ENCODE data around the gene UNC13A. TPM values are rescaled to one million over a fixed set of nuclear protein-coding genes. Genes with fewer than 3 reads are reported as not detected.

UNC13A gene
- total and polyA plus RNA-seq, 2 of the 13 experiments (the other 11 are each of a cell fraction or from before 2014, with no cell fraction given), result 0.11 to 0.45 TPM

DNA sequence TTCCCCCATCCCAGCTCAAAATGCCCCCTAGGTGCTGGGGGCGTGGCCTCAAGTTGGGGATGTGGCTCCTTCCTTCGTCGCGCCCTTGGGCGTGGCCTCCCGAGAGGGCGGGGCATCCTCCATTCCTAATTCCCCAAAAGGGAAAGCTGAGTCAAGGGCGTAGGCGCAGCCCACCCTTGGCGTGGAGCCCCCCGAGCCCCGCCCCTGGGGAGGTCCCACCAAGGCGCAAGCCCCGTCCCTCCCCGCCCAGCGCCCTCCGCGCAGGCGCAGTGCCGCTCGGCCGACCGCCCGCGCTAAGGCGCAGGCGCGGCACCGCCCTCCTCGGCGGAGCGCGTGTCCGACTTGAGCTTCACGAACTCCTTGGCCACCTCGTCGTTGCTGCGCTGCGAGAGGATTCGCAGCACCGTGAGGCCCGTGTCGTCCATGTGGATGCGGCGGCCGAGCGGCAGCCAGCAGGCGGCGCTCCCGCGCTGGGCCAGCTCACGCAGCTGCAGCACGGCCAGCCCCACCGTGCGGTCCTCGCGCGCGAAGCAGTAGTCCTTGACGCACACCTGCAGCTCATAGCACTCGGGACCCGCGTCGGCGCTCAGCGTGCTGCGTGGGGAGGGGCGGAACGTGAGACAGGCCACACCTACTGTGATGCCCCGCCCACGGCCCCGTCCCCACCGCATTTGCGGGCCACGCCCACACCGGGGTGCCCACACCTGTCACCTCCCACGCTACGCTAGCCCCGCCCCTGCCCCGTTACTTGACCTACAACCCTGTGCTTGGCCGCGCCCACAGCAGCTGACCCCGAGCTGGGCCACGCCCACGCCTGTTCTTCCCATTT is 82.2 kb downstream of the UNC13A start (continued):
- TF ChIP-seq, protein P1, sequence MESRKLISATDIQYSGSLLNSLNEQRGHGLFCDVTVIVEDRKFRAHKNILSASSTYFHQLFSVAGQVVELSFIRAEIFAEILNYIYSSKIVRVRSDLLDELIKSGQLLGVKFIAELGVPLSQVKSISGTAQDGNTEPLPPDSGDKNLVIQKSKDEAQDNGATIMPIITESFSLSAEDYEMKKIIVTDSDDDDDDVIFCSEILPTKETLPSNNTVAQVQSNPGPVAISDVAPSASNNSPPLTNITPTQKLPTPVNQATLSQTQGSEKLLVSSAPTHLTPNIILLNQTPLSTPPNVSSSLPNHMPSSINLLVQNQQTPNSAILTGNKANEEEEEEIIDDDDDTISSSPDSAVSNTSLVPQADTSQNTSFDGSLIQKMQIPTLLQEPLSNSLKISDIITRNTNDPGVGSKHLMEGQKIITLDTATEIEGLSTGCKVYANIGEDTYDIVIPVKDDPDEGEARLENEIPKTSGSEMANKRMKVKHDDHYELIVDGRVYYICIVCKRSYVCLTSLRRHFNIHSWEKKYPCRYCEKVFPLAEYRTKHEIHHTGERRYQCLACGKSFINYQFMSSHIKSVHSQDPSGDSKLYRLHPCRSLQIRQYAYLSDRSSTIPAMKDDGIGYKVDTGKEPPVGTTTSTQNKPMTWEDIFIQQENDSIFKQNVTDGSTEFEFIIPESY (CRISPR knock-in tag; IDR thresholded peaks at IDR 0.05), result peak; percentile 56; the same call in 1 of the 2 replicates
- TF ChIP-seq ZNF124 (CRISPR knock-in tag; IDR thresholded peaks at IDR 0.05) (peak; percentile 62; the same call in 1 of the 2 replicates), ZNF432 (CRISPR knock-in tag; IDR thresholded peaks at IDR 0.05; ENCODE audit: borderline replicate concordance) (peak; percentile 76; the same call in 1 of the 2 replicates), CHD4 (IDR thresholded peaks at IDR 0.05; ENCODE audit: borderline replicate concordance, low read length) (no peak), ZNF768 (CRISPR knock-in tag; IDR thresholded peaks at IDR 0.05) (peak; percentile 85), ZNF572 (CRISPR knock-in tag; IDR thresholded peaks at IDR 0.05) (no peak), ZNF878 (CRISPR knock-in tag; IDR thresholded peaks at IDR 0.05) (peak; percentile 90; the same call in 1 of the 2 replicates), KAT2B (IDR thresholded peaks at IDR 0.05; ENCODE audit: borderline replicate concordance, low read depth, low read length) (no peak), ZNF510 (CRISPR knock-in tag; IDR thresholded peaks at IDR 0.05; ENCODE audit: low read depth) (peak; percentile 99), ZNF160 (CRISPR knock-in tag; IDR thresholded peaks at IDR 0.05) (peak; percentile 97), THAP11 (CRISPR knock-in tag; IDR thresholded peaks at IDR 0.05) (peak; percentile 84), ZFYVE20 (CRISPR knock-in tag; IDR thresholded peaks at IDR 0.05; ENCODE audit: borderline replicate concordance, low read depth) (peak; percentile 96; the same call in 1 of the 2 replicates), ZSCAN12 (CRISPR knock-in tag; IDR thresholded peaks at IDR 0.05) (peak; percentile 97), NFE2L2 (IDR thresholded peaks at IDR 0.05; ENCODE audit: low read length) (no peak), POLR2A (IDR thresholded peaks at IDR 0.05; ENCODE audit: insufficient read depth in 1 of 2, low read depth in 2 of 2, low read length in 2 of 2) (peak; percentile 61 to 84)
- TF ChIP-seq, protein P2, sequence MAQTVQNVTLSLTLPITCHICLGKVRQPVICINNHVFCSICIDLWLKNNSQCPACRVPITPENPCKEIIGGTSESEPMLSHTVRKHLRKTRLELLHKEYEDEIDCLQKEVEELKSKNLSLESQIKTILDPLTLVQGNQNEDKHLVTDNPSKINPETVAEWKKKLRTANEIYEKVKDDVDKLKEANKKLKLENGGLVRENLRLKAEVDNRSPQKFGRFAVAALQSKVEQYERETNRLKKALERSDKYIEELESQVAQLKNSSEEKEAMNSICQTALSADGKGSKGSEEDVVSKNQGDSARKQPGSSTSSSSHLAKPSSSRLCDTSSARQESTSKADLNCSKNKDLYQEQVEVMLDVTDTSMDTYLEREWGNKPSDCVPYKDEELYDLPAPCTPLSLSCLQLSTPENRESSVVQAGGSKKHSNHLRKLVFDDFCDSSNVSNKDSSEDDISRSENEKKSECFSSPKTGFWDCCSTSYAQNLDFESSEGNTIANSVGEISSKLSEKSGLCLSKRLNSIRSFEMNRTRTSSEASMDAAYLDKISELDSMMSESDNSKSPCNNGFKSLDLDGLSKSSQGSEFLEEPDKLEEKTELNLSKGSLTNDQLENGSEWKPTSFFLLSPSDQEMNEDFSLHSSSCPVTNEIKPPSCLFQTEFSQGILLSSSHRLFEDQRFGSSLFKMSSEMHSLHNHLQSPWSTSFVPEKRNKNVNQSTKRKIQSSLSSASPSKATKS (CRISPR knock-in tag; IDR thresholded peaks at IDR 0.05), result no peak; the same call in 1 of the 2 replicates
- TF ChIP-seq, protein P3, sequence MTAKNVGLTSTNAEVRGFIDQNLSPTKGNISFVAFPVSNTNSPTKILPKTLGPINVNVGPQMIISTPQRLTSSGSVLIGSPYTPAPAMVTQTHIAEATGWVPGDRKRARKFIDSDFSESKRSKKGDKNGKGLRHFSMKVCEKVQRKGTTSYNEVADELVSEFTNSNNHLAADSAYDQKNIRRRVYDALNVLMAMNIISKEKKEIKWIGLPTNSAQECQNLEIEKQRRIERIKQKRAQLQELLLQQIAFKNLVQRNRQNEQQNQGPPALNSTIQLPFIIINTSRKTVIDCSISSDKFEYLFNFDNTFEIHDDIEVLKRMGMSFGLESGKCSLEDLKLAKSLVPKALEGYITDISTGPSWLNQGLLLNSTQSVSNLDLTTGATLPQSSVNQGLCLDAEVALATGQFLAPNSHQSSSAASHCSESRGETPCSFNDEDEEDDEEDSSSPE (CRISPR knock-in tag; IDR thresholded peaks at IDR 0.05), result peak; percentile 96
- TF ChIP-seq, protein P4, sequence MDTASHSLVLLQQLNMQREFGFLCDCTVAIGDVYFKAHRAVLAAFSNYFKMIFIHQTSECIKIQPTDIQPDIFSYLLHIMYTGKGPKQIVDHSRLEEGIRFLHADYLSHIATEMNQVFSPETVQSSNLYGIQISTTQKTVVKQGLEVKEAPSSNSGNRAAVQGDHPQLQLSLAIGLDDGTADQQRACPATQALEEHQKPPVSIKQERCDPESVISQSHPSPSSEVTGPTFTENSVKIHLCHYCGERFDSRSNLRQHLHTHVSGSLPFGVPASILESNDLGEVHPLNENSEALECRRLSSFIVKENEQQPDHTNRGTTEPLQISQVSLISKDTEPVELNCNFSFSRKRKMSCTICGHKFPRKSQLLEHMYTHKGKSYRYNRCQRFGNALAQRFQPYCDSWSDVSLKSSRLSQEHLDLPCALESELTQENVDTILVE (CRISPR knock-in tag; IDR thresholded peaks at IDR 0.05), result peak; percentile 69; the same call in 1 of the 2 replicates
- TF ChIP-seq, protein P5, sequence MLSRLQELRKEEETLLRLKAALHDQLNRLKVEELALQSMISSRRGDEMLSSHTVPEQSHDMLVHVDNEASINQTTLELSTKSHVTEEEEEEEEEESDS (CRISPR knock-in tag; IDR thresholded peaks at IDR 0.05; ENCODE audit: borderline replicate concordance), result peak; percentile 95
- TF ChIP-seq, protein P6, sequence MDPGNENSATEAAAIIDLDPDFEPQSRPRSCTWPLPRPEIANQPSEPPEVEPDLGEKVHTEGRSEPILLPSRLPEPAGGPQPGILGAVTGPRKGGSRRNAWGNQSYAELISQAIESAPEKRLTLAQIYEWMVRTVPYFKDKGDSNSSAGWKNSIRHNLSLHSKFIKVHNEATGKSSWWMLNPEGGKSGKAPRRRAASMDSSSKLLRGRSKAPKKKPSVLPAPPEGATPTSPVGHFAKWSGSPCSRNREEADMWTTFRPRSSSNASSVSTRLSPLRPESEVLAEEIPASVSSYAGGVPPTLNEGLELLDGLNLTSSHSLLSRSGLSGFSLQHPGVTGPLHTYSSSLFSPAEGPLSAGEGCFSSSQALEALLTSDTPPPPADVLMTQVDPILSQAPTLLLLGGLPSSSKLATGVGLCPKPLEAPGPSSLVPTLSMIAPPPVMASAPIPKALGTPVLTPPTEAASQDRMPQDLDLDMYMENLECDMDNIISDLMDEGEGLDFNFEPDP (CRISPR knock-in tag; conservative IDR thresholded peaks at IDR 0.05), result 0 out of 2 replicates have a peak, but pooled peaks have one; percentile 96

Data from HepG2 (cell line).